Measurements from ENCODE around the gene SMAD6. TPM values are rescaled to one million over a fixed set of nuclear protein-coding genes. Genes with fewer than 3 reads are reported as not detected.

SMAD6 gene
- total RNA-seq, 4 donors from 2014 or later = 2.9 to 7.0 (median 6.9) TPM

- no peak for DNase-seq (ENCODE audit: low spot score in 2 of 2)
- H3K9me3 ChIP-seq = no peaks in the 10 kb centered on the region
- 92% methylated on average over 2 of the region's 2 CpGs for WGBS
- H3K4me3 ChIP-seq = no peak overlapping the region
- TF ChIP-seq POLR2A (IDR thresholded peaks at IDR 0.05) (no peak), POLR2AphosphoS5 (IDR thresholded peaks at IDR 0.05) (no peak), EP300 (IDR thresholded peaks at IDR 0.05) (no peak), CTCF (IDR thresholded peaks at IDR 0.05) (no peak)
- H3K27me3 ChIP-seq = peaks cover 4% of the 10 kb centered on the region
- peaks cover 15% of the 10 kb centered on the region for H3K4me1 ChIP-seq
- H3K36me3 ChIP-seq = no peaks in the 10 kb centered on the region
- no peak overlapping the region for H3K27ac ChIP-seq
Measured at GRCh38 chr15:66658855-66659254, 43.2 kb upstream of the SMAD6 start.

- WGBS = 100% methylated on average over 3 of the region's 3 CpGs
- Histone ChIP-seq H3K36me3 (no peaks in the 10 kb centered on the region), H3K4me1 (peaks cover 15% of the 10 kb centered on the region), H3K9me3 (no peaks in the 10 kb centered on the region), H3K4me3 (no peak overlapping the region), H3K27ac (no peak overlapping the region), H3K27me3 (peaks cover 4% of the 10 kb centered on the region)
- no peak for TF ChIP-seq POLR2A (IDR thresholded peaks at IDR 0.05)
- TF ChIP-seq EP300 (IDR thresholded peaks at IDR 0.05) = no peak
- TF ChIP-seq POLR2AphosphoS5 (IDR thresholded peaks at IDR 0.05) = no peak
- TF ChIP-seq CTCF (IDR thresholded peaks at IDR 0.05) = no peak
- DNase-seq (ENCODE audit: low spot score in 2 of 2) = no peak
Measured at GRCh38 chr15:66659384-66659783, 42.7 kb upstream of the SMAD6 start.

- whole genome bisulfite sequencing = 91% methylated on average over 17 of the region's 23 CpGs
- Histone ChIP-seq H3K27ac (no peak overlapping the region), H3K4me3 (no peak overlapping the region), H3K27me3 (no peaks in the 10 kb centered on the region), H3K4me1 (no peaks in the 10 kb centered on the region), H3K9me3 (no peaks in the 10 kb centered on the region), H3K36me3 (no peaks in the 10 kb centered on the region)
- TF ChIP-seq EP300 (IDR thresholded peaks at IDR 0.05) (no peak), POLR2AphosphoS5 (IDR thresholded peaks at IDR 0.05) (no peak), CTCF (IDR thresholded peaks at IDR 0.05) (no peak), POLR2A (IDR thresholded peaks at IDR 0.05) (no peak)
- DNase-seq (ENCODE audit: low spot score in 2 of 2) = no peak
Measured at GRCh38 chr15:66661432-66662096, 40.5 kb upstream of the SMAD6 start.

GRCh38 chr15:66662522-66662921 is 39.5 kb upstream of the SMAD6 start:
- Histone ChIP-seq H3K4me3 (no peak overlapping the region), H3K36me3 (no peaks in the 10 kb centered on the region), H3K27me3 (no peaks in the 10 kb centered on the region), H3K4me1 (no peaks in the 10 kb centered on the region), H3K9me3 (no peaks in the 10 kb centered on the region), H3K27ac (no peak overlapping the region)
- no peak for DNase-seq (ENCODE audit: low spot score in 2 of 2)
- TF ChIP-seq POLR2A (IDR thresholded peaks at IDR 0.05) (no peak), POLR2AphosphoS5 (IDR thresholded peaks at IDR 0.05) (no peak), EP300 (IDR thresholded peaks at IDR 0.05) (no peak), CTCF (IDR thresholded peaks at IDR 0.05) (no peak)
- 83% methylated on average over 4 of the region's 4 CpGs for WGBS

- H3K27ac ChIP-seq = no peak overlapping the region
- WGBS = 98% methylated on average over 3 of the region's 3 CpGs
- no peaks in the 10 kb centered on the region for H3K27me3 ChIP-seq
- no peak overlapping the region for H3K4me3 ChIP-seq
- TF ChIP-seq POLR2AphosphoS5 (IDR thresholded peaks at IDR 0.05) (no peak), POLR2A (IDR thresholded peaks at IDR 0.05) (no peak), CTCF (IDR thresholded peaks at IDR 0.05) (no peak), EP300 (IDR thresholded peaks at IDR 0.05) (no peak)
- no peaks in the 10 kb centered on the region for H3K4me1 ChIP-seq
- DNase-seq (ENCODE audit: low spot score in 2 of 2) = no peak
- no peaks in the 10 kb centered on the region for H3K36me3 ChIP-seq
- no peaks in the 10 kb centered on the region for H3K9me3 ChIP-seq
Measured at GRCh38 chr15:66663664-66664063, 38.4 kb upstream of the SMAD6 start.
